Measurements from ENCODE around the gene ADAMTS9.

- no peak for TF ChIP-seq CTCF (IDR thresholded peaks at IDR 0.05)
- TF ChIP-seq POLR2A (IDR thresholded peaks at IDR 0.05), result no peak
These were observed 40.0 kb downstream of the ADAMTS9 start for GRCh38 chr3:64647825-64648224.

Measured in testis (tissue), 2 donors.